ENCODE data around the gene ZNF598. TPM values are rescaled to one million over a fixed set of nuclear protein-coding genes. Genes with fewer than 3 reads are reported as not detected.

Gene ZNF598
- total RNA-seq, 6 donors from 2014 or later = 20.1 to 62.8 (median 41.7) TPM

GRCh38 chr16:1979271-1980029, 30.2 kb downstream of the ZNF598 start:
- H3K27ac ChIP-seq = peak overlapping the region; percentile 70 to 79 (median 76)

GRCh38 chr16:1978476-1979120, 31.0 kb downstream of the ZNF598 start:
- Histone ChIP-seq H3K4me3 (peak overlapping the region in 3 of 4 donors; percentile 44 to 55 (median 54)), H3K9me3 (no peaks in the 10 kb centered on the region), H3K27me3 (peaks cover 0 to 24% (median 10%) of the 10 kb centered on the region in 4 donors), H3K4me1 (peaks cover 6 to 48% (median 19%) of the 10 kb centered on the region in 4 donors), H3K27ac (peak overlapping the region; percentile 70 to 79 (median 76)), H3K36me3 (peaks cover 14 to 52% (median 47%) of the 10 kb centered on the region in 4 donors)
- WGBS, 2 donors = 75 to 85% methylated on average over 13 to 33 of the region's 37 CpGs
- DNase-seq (peak in 1 of 2 donors; percentile 87), ATAC-seq (ENCODE audit: low FRiP score in 2 of 2) (no peak)
- TF ChIP-seq POLR2AphosphoS5 (IDR thresholded peaks at IDR 0.05) (no peak), POLR2A (IDR thresholded peaks at IDR 0.05) (no peak), CTCF (IDR thresholded peaks at IDR 0.05) (no peak), EP300 (IDR thresholded peaks at IDR 0.05) (no peak)

More at GRCh38 chr16:1979271-1980029, 30.2 kb downstream of the ZNF598 start:
- peak in 3 of 4 donors; percentile 36 to 69 (median 64) for TF ChIP-seq POLR2A (IDR thresholded peaks at IDR 0.05)
- TF ChIP-seq POLR2AphosphoS5 (IDR thresholded peaks at IDR 0.05) = peak in 1 of 2 donors; percentile 24
- TF ChIP-seq EP300 (IDR thresholded peaks at IDR 0.05) = no peak
- no peak for TF ChIP-seq CTCF (IDR thresholded peaks at IDR 0.05)
- Histone ChIP-seq H3K4me3 (peak overlapping the region in 3 of 4 donors; percentile 44 to 55 (median 54)), H3K4me1 (peaks cover 6 to 47% (median 18%) of the 10 kb centered on the region in 4 donors), H3K27me3 (peaks cover 0 to 24% (median 10%) of the 10 kb centered on the region in 4 donors), H3K36me3 (peaks cover 14 to 46% (median 43%) of the 10 kb centered on the region in 4 donors), H3K9me3 (no peaks in the 10 kb centered on the region)
- 33 to 43% methylated on average over 15 to 45 of the region's 70 CpGs for WGBS, 2 donors
- ATAC-seq (ENCODE audit: low FRiP score in 2 of 2) (peak in 1 of 2 donors; percentile 82), DNase-seq (peak; percentile 92 to 96)

GRCh38 chr16:1977875-1978268, 31.7 kb downstream of the ZNF598 start:
- Histone ChIP-seq H3K9me3 (no peaks in the 10 kb centered on the region), H3K4me1 (peaks cover 7 to 48% (median 19%) of the 10 kb centered on the region in 4 donors), H3K4me3 (no peak overlapping the region), H3K27me3 (peaks cover 0 to 24% (median 10%) of the 10 kb centered on the region in 4 donors), H3K27ac (no peak overlapping the region), H3K36me3 (peaks cover 14 to 52% (median 47%) of the 10 kb centered on the region in 4 donors)
- TF ChIP-seq POLR2A (IDR thresholded peaks at IDR 0.05) (no peak), EP300 (IDR thresholded peaks at IDR 0.05) (no peak), POLR2AphosphoS5 (IDR thresholded peaks at IDR 0.05) (no peak), CTCF (IDR thresholded peaks at IDR 0.05) (no peak)
- DNase-seq (peak in 1 of 2 donors; percentile 72), ATAC-seq (ENCODE audit: low FRiP score in 2 of 2) (no peak)
- 94% methylated on average over 15 of the region's 18 CpGs; no CpG with 5 or more reads in 1 of the 2 donors for WGBS, 2 donors

GRCh38 chr16:1976951-1977874, 32.4 kb downstream of the ZNF598 start:
- Histone ChIP-seq H3K4me1 (peaks cover 12 to 54% (median 24%) of the 10 kb centered on the region in 4 donors), H3K27ac (no peak overlapping the region), H3K27me3 (peaks cover 0 to 24% (median 10%) of the 10 kb centered on the region in 4 donors), H3K9me3 (no peaks in the 10 kb centered on the region), H3K4me3 (no peak overlapping the region), H3K36me3 (peaks cover 14 to 52% (median 47%) of the 10 kb centered on the region in 4 donors)
- TF ChIP-seq EP300 (IDR thresholded peaks at IDR 0.05) (no peak), POLR2AphosphoS5 (IDR thresholded peaks at IDR 0.05) (no peak), CTCF (IDR thresholded peaks at IDR 0.05) (no peak), POLR2A (IDR thresholded peaks at IDR 0.05) (no peak)
- ATAC-seq (ENCODE audit: low FRiP score in 2 of 2) = no peak
- DNase-seq = no peak
- 94 to 99% methylated on average over 14 to 32 of the region's 33 CpGs for WGBS, 2 donors

All from upper lobe of left lung (tissue), 6 donors.